ENCODE results near the gene CLECL1. TPM values are rescaled to one million over a fixed set of nuclear protein-coding genes. Genes with fewer than 3 reads are reported as not detected.

The CLECL1 gene
- total and polyA plus RNA-seq, 2 of the 4 experiments (the other 2 are of a cell fraction), result not detected

- Histone ChIP-seq H3K27me3 (ENCODE audit: control insufficient read depth, insufficient read depth, low read length) (no peaks in the 10 kb centered on the region), H2AFZ (replicated peaks; ENCODE audit: low read length, poor library complexity) (no peak overlapping the region), H2AK5ac (ENCODE audit: low read depth, low read length) (no peak overlapping the region), H3K4ac (ENCODE audit: low read depth, low read length) (no peak overlapping the region), H3K79me1 (ENCODE audit: low read depth in 1 of 2, low read length in 2 of 2) (no peaks in the 10 kb centered on the region), H3K4me2 (ENCODE audit: low read depth, low read length) (no peak overlapping the region), H3K23ac (ENCODE audit: low read depth, low read length) (no peak overlapping the region), H4K20me1 (ENCODE audit: insufficient read depth, low read length) (no peaks in the 10 kb centered on the region), H3K27ac (ENCODE audit: insufficient read depth, low read length) (no peak overlapping the region), H3K18ac (ENCODE audit: low read depth, low read length) (no peak overlapping the region), H2BK120ac (ENCODE audit: low read depth, low read length) (no peak overlapping the region), H2AK9ac (replicated peaks; ENCODE audit: low read depth, low read length, poor library complexity) (no peak overlapping the region), H3K4me1 (ENCODE audit: control insufficient read depth, insufficient read depth, low read length) (no peaks in the 10 kb centered on the region), H2BK15ac (ENCODE audit: low read depth, low read length) (no peak overlapping the region), H4K5ac (ENCODE audit: low read depth, low read length) (no peak overlapping the region), H3K9me3 (ENCODE audit: control insufficient read depth, insufficient read depth, low read length) (no peaks in the 10 kb centered on the region), H2BK5ac (ENCODE audit: low read depth, low read length, poor library complexity, severe bottlenecking) (no peak overlapping the region), H3K36me3 (ENCODE audit: control insufficient read depth, insufficient read depth, low read length) (no peaks in the 10 kb centered on the region), H3K9ac (ENCODE audit: low read depth, low read length) (no peak overlapping the region), H3K4me3 (ENCODE audit: insufficient read depth, low read depth, low read length) (no peak overlapping the region), H3K56ac (ENCODE audit: extremely low read depth, insufficient read depth, low read length) (no peak overlapping the region), H3K9me1 (ENCODE audit: insufficient read depth, low read length) (no peaks in the 10 kb centered on the region), H2BK20ac (ENCODE audit: low read depth, low read length) (no peak overlapping the region), H3K14ac (replicated peaks; ENCODE audit: low read depth, low read length) (no peak overlapping the region), H4K8ac (ENCODE audit: low read depth in 2 of 2, low read length in 2 of 2) (no peak overlapping the region), H4K91ac (ENCODE audit: insufficient read depth, low read depth, low read length) (no peak overlapping the region)
- POLR2A ChIA-PET (ENCODE audit: unreplicated experiment), result no interaction called here
- BruUV-seq (replicated peaks), result no TSS peak
- TF ChIP-seq RFX5 (IDR thresholded peaks at IDR 0.05; ENCODE audit: low read depth, low read length), result no peak
- TF ChIP-seq RCOR1 (IDR thresholded peaks at IDR 0.05; ENCODE audit: insufficient replicate concordance, low read length), result no peak
- TF ChIP-seq NFE2L2 (IDR thresholded peaks at IDR 0.05; ENCODE audit: low read depth, low read length), result no peak
- no peak for TF ChIP-seq POLR2A (IDR thresholded peaks at IDR 0.05; ENCODE audit: low read depth, low read length)
- no peak for TF ChIP-seq MAFK (IDR thresholded peaks at IDR 0.05; ENCODE audit: low read depth, low read length)
- TF ChIP-seq MAZ (IDR thresholded peaks at IDR 0.05; ENCODE audit: borderline replicate concordance, low read depth, low read length), result no peak
- no peak for TF ChIP-seq FOS (IDR thresholded peaks at IDR 0.05; ENCODE audit: low read depth, low read length)
- TF ChIP-seq BHLHE40 (IDR thresholded peaks at IDR 0.05; ENCODE audit: low read depth, low read length), result no peak
- TF ChIP-seq USF2 (IDR thresholded peaks at IDR 0.05; ENCODE audit: low read depth, low read length), result no peak
- no peak for TF ChIP-seq CEBPB (IDR thresholded peaks at IDR 0.05; ENCODE audit: low read depth, low read length)
- no peak for TF ChIP-seq MXI1 (IDR thresholded peaks at IDR 0.05; ENCODE audit: borderline replicate concordance, low read depth, low read length)
- TF ChIP-seq CHD1 (IDR thresholded peaks at IDR 0.05; ENCODE audit: low read depth, low read length), result no peak
- no peak for TF ChIP-seq ELK1 (IDR thresholded peaks at IDR 0.05; ENCODE audit: borderline replicate concordance, low read depth, low read length)
- TF ChIP-seq RAD21 (IDR thresholded peaks at IDR 0.05; ENCODE audit: low read length), result no peak
- TF ChIP-seq CTCF (conservative IDR thresholded peaks at IDR 0.05; ENCODE audit: low read depth, low read length), result no peak
- TF ChIP-seq SMC3 (IDR thresholded peaks at IDR 0.05; ENCODE audit: low read depth, low read length), result no peak
- WGBS, 2 experiments (ENCODE audit: extremely low coverage in 2 of 2, insufficient read length in 1 of 2), result no CpG with 5 or more reads among the region's 2 CpGs
- no peak for ATAC-seq (ENCODE audit: low read depth)
- intact Hi-C loops (cut with micrococcal nuclease), result no loop called here
- CTCF ChIA-PET, result interaction anchor here (0.6 to 1.4 kb wide), 2 partner anchors 20 to 42 kb away, joined by 5 read pairs; no protein-coding TSS in a partner anchor
- no peak for DNase-seq
- in situ Hi-C loops (cut with MboI; ENCODE audit: low sequenced_read_pairs), result no loop called here
- dilution Hi-C loops (cut with HindIII; ENCODE audit: low sequenced_read_pairs, unreplicated experiment), result no loop called here
Measured at GRCh38 chr12:9755567-9755966, 22.7 kb upstream of the CLECL1 start.
